ENCODE results near the gene UGT1A1.

UGT1A1 gene

DNA sequence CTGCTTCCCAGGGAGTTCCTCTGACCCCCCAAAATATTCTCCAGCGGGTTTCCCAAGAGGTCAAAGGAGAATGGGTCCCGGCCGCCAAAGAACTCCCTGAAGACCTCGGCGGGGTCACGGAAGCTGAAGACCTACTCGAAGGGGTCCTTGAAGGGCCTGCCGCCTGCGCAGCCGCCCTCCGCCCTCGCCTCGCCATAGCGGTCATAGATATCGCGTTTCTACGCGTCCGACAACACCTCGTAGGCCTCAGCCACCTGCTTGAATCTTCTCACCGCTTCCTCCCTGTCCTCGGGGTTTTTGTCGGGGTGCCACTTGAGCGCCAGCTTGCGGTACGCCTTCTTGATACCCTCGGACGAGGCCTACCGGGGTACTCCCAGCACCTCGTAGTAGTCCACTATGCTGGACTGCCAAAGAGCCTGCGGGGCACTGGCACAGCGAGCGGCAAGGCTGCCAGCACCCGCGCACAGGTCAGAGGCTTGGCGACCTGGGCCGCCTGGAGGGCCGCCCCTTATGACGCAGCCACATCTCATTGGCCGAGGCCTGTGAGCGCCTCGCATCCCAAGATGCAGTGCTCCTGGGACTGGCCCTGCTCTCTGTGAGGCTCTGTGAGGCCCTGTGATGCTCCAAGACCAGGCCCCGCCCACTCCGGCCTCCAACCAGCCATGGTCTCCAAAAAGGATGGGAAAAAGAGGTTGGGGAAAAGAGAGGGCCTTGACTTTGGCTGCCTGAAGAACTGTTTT, 5.0 kb upstream of the UGT1A1 start:
- H3K27ac ChIP-seq (ENCODE audit: low read depth, low read length, poor library complexity, severe bottlenecking), result no peak overlapping the region
- H3K27me3 ChIP-seq (ENCODE audit: insufficient read depth, low read length), result no peaks in the 10 kb centered on the region
- no peak overlapping the region for H2AFZ ChIP-seq (ENCODE audit: low read length)
- no peaks in the 10 kb centered on the region for H3F3A ChIP-seq (ENCODE audit: insufficient read depth, low read length)
- H3K4me3 ChIP-seq (ENCODE audit: low read depth, low read length, poor library complexity, severe bottlenecking), result no peak overlapping the region
- H3K4me2 ChIP-seq (ENCODE audit: low read length), result no peak overlapping the region
- no peak overlapping the region for H3K9ac ChIP-seq (ENCODE audit: low read length)
- H3K9me2 ChIP-seq (ENCODE audit: low read depth, low read length), result no peaks in the 10 kb centered on the region
- H3K36me3 ChIP-seq (ENCODE audit: insufficient read depth, low read length), result no peaks in the 10 kb centered on the region
- no peaks in the 10 kb centered on the region for H4K20me1 ChIP-seq (ENCODE audit: insufficient read depth, low read length)
- TF ChIP-seq, protein P1, sequence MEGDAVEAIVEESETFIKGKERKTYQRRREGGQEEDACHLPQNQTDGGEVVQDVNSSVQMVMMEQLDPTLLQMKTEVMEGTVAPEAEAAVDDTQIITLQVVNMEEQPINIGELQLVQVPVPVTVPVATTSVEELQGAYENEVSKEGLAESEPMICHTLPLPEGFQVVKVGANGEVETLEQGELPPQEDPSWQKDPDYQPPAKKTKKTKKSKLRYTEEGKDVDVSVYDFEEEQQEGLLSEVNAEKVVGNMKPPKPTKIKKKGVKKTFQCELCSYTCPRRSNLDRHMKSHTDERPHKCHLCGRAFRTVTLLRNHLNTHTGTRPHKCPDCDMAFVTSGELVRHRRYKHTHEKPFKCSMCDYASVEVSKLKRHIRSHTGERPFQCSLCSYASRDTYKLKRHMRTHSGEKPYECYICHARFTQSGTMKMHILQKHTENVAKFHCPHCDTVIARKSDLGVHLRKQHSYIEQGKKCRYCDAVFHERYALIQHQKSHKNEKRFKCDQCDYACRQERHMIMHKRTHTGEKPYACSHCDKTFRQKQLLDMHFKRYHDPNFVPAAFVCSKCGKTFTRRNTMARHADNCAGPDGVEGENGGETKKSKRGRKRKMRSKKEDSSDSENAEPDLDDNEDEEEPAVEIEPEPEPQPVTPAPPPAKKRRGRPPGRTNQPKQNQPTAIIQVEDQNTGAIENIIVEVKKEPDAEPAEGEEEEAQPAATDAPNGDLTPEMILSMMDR (IDR thresholded peaks at IDR 0.05; ENCODE audit: low read length), result no peak
- TF ChIP-seq EZH2 (IDR thresholded peaks at IDR 0.05; ENCODE audit: borderline replicate concordance, low read length), result no peak
- H3K9me3 ChIP-seq (ENCODE audit: low read length), result no peaks in the 10 kb centered on the region
- no peaks in the 10 kb centered on the region for H3K4me1 ChIP-seq (ENCODE audit: insufficient read depth, low read length, severe bottlenecking)
- no peaks in the 10 kb centered on the region for H3K79me2 ChIP-seq (ENCODE audit: insufficient read depth, low read length)

DNA sequence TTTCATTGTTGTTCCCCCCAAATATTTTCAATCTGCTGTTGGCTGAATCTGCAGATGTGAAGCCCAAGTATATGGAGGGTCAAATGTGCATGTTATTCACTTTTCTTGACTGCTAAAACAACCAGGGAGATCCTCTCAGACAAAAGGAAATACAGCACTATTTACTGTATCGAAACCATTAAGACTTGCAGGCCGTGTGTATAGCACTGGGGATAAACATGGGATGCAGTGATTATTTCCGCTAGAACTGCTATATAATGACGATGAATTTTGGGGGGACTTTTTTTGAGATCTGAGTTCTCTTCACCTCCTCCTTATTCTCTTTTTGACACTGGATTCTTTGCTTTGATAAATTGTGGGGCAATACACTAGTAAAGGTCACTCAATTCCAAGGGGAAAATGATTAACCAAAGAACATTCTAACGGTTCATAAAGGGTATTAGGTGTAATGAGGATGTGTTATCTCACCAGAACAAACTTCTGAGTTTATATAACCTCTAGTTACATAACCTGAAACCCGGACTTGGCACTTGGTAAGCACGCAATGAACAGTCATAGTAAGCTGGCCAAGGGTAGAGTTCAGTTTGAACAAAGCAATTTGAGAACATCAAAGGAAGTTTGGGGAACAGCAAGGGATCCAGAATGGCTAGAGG, 3.5 kb upstream of the UGT1A1 start:
- H3K4me2 ChIP-seq (ENCODE audit: low read length), result no peak overlapping the region
- H3K27ac ChIP-seq (ENCODE audit: low read depth, low read length, poor library complexity, severe bottlenecking), result no peak overlapping the region
- no peaks in the 10 kb centered on the region for H4K20me1 ChIP-seq (ENCODE audit: insufficient read depth, low read length)

DNA sequence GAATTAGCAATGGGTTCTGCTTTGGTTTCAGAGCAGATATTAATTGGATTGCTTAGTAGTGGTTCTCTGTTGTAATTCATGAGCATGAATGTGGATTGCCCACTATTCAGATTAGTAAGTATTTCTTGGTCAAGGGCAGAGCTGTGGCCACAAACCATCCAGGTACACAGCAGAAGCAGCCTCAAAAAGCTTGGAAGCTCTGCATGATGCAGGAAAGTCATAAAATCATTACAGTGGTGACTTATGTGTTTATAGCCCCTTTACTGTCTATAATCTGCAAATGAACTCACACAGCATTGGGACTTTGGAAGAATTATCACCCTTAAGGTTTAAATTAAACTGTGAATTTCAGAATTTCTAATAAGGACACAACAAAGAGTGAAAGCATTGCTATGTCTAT, 1.9 kb upstream of the UGT1A1 start:
- Histone ChIP-seq H3K4me3 (ENCODE audit: low read depth, low read length, poor library complexity, severe bottlenecking) (no peak overlapping the region), H3K4me1 (ENCODE audit: insufficient read depth, low read length, severe bottlenecking) (no peaks in the 10 kb centered on the region), H3K9me2 (ENCODE audit: low read depth, low read length) (no peaks in the 10 kb centered on the region), H3F3A (ENCODE audit: insufficient read depth, low read length) (no peaks in the 10 kb centered on the region), H3K27me3 (ENCODE audit: insufficient read depth, low read length) (no peaks in the 10 kb centered on the region), H3K4me2 (ENCODE audit: low read length) (no peak overlapping the region), H3K9ac (ENCODE audit: low read length) (no peak overlapping the region), H2AFZ (ENCODE audit: low read length) (no peak overlapping the region), H3K79me2 (ENCODE audit: insufficient read depth, low read length) (no peaks in the 10 kb centered on the region), H3K36me3 (ENCODE audit: insufficient read depth, low read length) (no peaks in the 10 kb centered on the region), H3K27ac (ENCODE audit: low read depth, low read length, poor library complexity, severe bottlenecking) (no peak overlapping the region), H4K20me1 (ENCODE audit: insufficient read depth, low read length) (no peaks in the 10 kb centered on the region), H3K9me3 (ENCODE audit: low read length) (no peaks in the 10 kb centered on the region)
- TF ChIP-seq, protein P1 (IDR thresholded peaks at IDR 0.05; ENCODE audit: low read length), result no peak
- no peak for TF ChIP-seq EZH2 (IDR thresholded peaks at IDR 0.05; ENCODE audit: borderline replicate concordance, low read length)

More for the DNA sequence above, 3.5 kb upstream of the UGT1A1 start:
- no peak overlapping the region for H3K4me3 ChIP-seq (ENCODE audit: low read depth, low read length, poor library complexity, severe bottlenecking)
- H3K9me2 ChIP-seq (ENCODE audit: low read depth, low read length), result no peaks in the 10 kb centered on the region
- no peak for TF ChIP-seq EZH2 (IDR thresholded peaks at IDR 0.05; ENCODE audit: borderline replicate concordance, low read length)
- TF ChIP-seq, protein P1 (IDR thresholded peaks at IDR 0.05; ENCODE audit: low read length), result no peak
- H3K4me1 ChIP-seq (ENCODE audit: insufficient read depth, low read length, severe bottlenecking), result no peaks in the 10 kb centered on the region
- H3K79me2 ChIP-seq (ENCODE audit: insufficient read depth, low read length), result no peaks in the 10 kb centered on the region
- no peaks in the 10 kb centered on the region for H3F3A ChIP-seq (ENCODE audit: insufficient read depth, low read length)
- H3K27me3 ChIP-seq (ENCODE audit: insufficient read depth, low read length), result no peaks in the 10 kb centered on the region
- H3K9ac ChIP-seq (ENCODE audit: low read length), result no peak overlapping the region
- H3K36me3 ChIP-seq (ENCODE audit: insufficient read depth, low read length), result no peaks in the 10 kb centered on the region
- H3K9me3 ChIP-seq (ENCODE audit: low read length), result no peaks in the 10 kb centered on the region
- no peak overlapping the region for H2AFZ ChIP-seq (ENCODE audit: low read length)
